Natural killer cell (primary cell): ENCODE results near the gene DOCK6. TPM values are rescaled to one million over a fixed set of nuclear protein-coding genes. Genes with fewer than 3 reads are reported as not detected.

ENCODE experiments used
- ATAC-seq, 3 donors: fragments of 150-1000 bp in 2 of 3; fragments of 200-7000 bp in 1 of 3; cut with Tn5 transposase; 1 replicate in 1 of 3; 2 replicates in 2 of 3; pipeline ENCODE4 v1.10.0; 2021; ENCODE audit warnings: mild to moderate bottlenecking in 2 of 3, moderate library complexity in 2 of 3
- DNase-seq, 2 donors: peaks; one replicate each; pipeline versions ENCODE4 v3.0.0 to v3.0.0-alpha.2; 2013 to 2021; ENCODE audit warnings: mixed read lengths in 1 of 2
- H3K27ac ChIP-seq: one replicate; pipeline ENCODE4 v1.5.1; 2013; ENCODE audit warnings: mild to moderate bottlenecking, low read length
- H3K27me3 ChIP-seq: one replicate; pipeline ENCODE4 v1.6.1; 2013; ENCODE audit warnings: low read length; ENCODE audit not compliant: control insufficient read depth, insufficient read depth
- H3K36me3 ChIP-seq: one replicate; pipeline ENCODE4 v1.6.1; 2013; ENCODE audit warnings: low read length; ENCODE audit not compliant: control insufficient read depth, insufficient read depth
- H3K4me1 ChIP-seq: one replicate; pipeline ENCODE4 v1.6.1; 2013; ENCODE audit warnings: low read length; ENCODE audit not compliant: control insufficient read depth, insufficient read depth
- H3K4me3 ChIP-seq: one replicate; pipeline ENCODE4 v1.5.1; 2013; ENCODE audit warnings: low read length
- H3K9me3 ChIP-seq: one replicate; pipeline ENCODE4 v1.6.1; 2013; ENCODE audit warnings: low read length; ENCODE audit not compliant: control insufficient read depth, insufficient read depth
- H3K27ac Mint-ChIP-seq, 2 donors: one replicate each; pipeline ENCODE4 v1.8.0; 2022; ENCODE audit warnings: mild to moderate bottlenecking in 2 of 2, mixed read lengths in 2 of 2, moderate library complexity in 1 of 2
- H3K27me3 Mint-ChIP-seq, 2 donors: one replicate each; pipeline ENCODE4 v1.8.0; 2022; ENCODE audit warnings: low read depth in 2 of 2, mixed read lengths in 2 of 2
- H3K36me3 Mint-ChIP-seq: one replicate; pipeline ENCODE4 v1.8.0; 2022; ENCODE audit warnings: mixed read lengths
- H3K4me1 Mint-ChIP-seq, 2 donors: one replicate each; pipeline ENCODE4 v1.8.0; 2022; ENCODE audit warnings: mixed read lengths in 2 of 2
- H3K4me3 Mint-ChIP-seq: one replicate; pipeline ENCODE4 v1.8.0; 2022; ENCODE audit warnings: mild to moderate bottlenecking, moderate library complexity, mixed read lengths
- H3K9me3 Mint-ChIP-seq, 2 donors: one replicate each; pipeline ENCODE4 v1.8.0; 2022; ENCODE audit warnings: mixed read lengths in 2 of 2
- CTCF ChIP-seq: fragments of 200-600 bp; IDR thresholded peaks from one replicate; pipeline ENCODE4 v1.8.0; 2022; ENCODE audit warnings: antibody characterized with exemption
- WGBS: methylation state at CpG from one replicate; pipeline ENCODE4 v1.1.7; 2013; ENCODE audit warnings: missing lambda C conversion rate; ENCODE audit not compliant: insufficient coverage; 5-methylcytosine and 5-hydroxymethylcytosine counted together
- intact Hi-C: fragments of 100-400 bp; cut with micrococcal nuclease; formaldehyde crosslinking; loops from one replicate; pipeline ENCODE4 v1.14.2; 2022
- total RNA-seq, 4 donors: library from RNA; stranded (reverse); fragments of 120-200 nt in 1 of 4; gene quantifications; one replicate each; pipeline versions ENCODE4 v1.2.3 to v1.2.4, GENCODE V29; 2013 to 2022

DOCK6 gene
- total RNA-seq, 3 donors from 2014 or later (not counting 1 experiment from before 2014, with no cell fraction given): 0.82 to 2.3 (median 0.86) TPM

- no peak overlapping the region for H3K27ac ChIP-seq
- intact Hi-C loops: no loop called here
- ATAC-seq (no peak), DNase-seq (no peak)
- TF ChIP-seq CTCF: no peak
- Mint-ChIP-seq H3K27ac (no peak overlapping the region), H3K36me3 (no peaks in the 10 kb centered on the region), H3K9me3 (no peaks in the 10 kb centered on the region), H3K4me3 (no peak overlapping the region), H3K27me3 (peaks cover 13 to 19% of the 10 kb centered on the region in 2 donors), H3K4me1 (no peaks in the 10 kb centered on the region)
- no peak overlapping the region for H3K4me3 ChIP-seq
- 53% methylated on average over 4 of the region's 6 CpGs for WGBS
- H3K9me3 ChIP-seq: peaks cover 2% of the 10 kb centered on the region
- H3K4me1 ChIP-seq: no peaks in the 10 kb centered on the region
- H3K36me3 ChIP-seq: no peaks in the 10 kb centered on the region
- peaks cover 21% of the 10 kb centered on the region for H3K27me3 ChIP-seq
These were observed 24.1 kb upstream of the DOCK6 start for GRCh38 chr19:11286312-11286974.

GRCh38 chr19:11284515-11284914 is 22.2 kb upstream of the DOCK6 start:
- H3K27me3 Mint-ChIP-seq: peaks cover 13 to 20% of the 10 kb centered on the region in 2 donors
- 93% methylated on average over 6 of the region's 6 CpGs for WGBS

GRCh38 chr19:11281356-11282049 is 19.2 kb upstream of the DOCK6 start:
- H3K36me3 Mint-ChIP-seq: no peaks in the 10 kb centered on the region
- TF ChIP-seq CTCF: no peak
- no peak overlapping the region for H3K4me3 Mint-ChIP-seq
- no peaks in the 10 kb centered on the region for H3K36me3 ChIP-seq
- H3K9me3 Mint-ChIP-seq: peaks cover 0 to 2% of the 10 kb centered on the region in 2 donors
- intact Hi-C loops: no loop called here
- H3K9me3 ChIP-seq: peaks cover 28% of the 10 kb centered on the region
- H3K27ac ChIP-seq: no peak overlapping the region
- 89% methylated on average over 11 of the region's 11 CpGs for WGBS
- DNase-seq (no peak), ATAC-seq (no peak)
- H3K4me1 ChIP-seq: peaks cover 25% of the 10 kb centered on the region
- peaks cover 0 to 21% of the 10 kb centered on the region in 2 donors for H3K27me3 Mint-ChIP-seq
- H3K4me1 Mint-ChIP-seq: peaks cover 9% of the 10 kb centered on the region in 2 donors
- H3K4me3 ChIP-seq: no peak overlapping the region
- H3K27ac Mint-ChIP-seq: no peak overlapping the region
- H3K27me3 ChIP-seq: peaks cover 34% of the 10 kb centered on the region

More at GRCh38 chr19:11284515-11284914, 22.2 kb upstream of the DOCK6 start:
- Mint-ChIP-seq H3K36me3 (no peaks in the 10 kb centered on the region), H3K4me3 (no peak overlapping the region), H3K9me3 (peaks cover 0 to 2% of the 10 kb centered on the region in 2 donors), H3K4me1 (peaks cover 4 to 5% of the 10 kb centered on the region in 2 donors), H3K27ac (no peak overlapping the region)
- no peak for TF ChIP-seq CTCF
- peaks cover 18% of the 10 kb centered on the region for H3K9me3 ChIP-seq
- intact Hi-C loops: no loop called here
- ATAC-seq: no peak
- no peak for DNase-seq
- no peak overlapping the region for H3K27ac ChIP-seq
- peaks cover 13% of the 10 kb centered on the region for H3K4me1 ChIP-seq
- H3K27me3 ChIP-seq: peaks cover 24% of the 10 kb centered on the region
- no peak overlapping the region for H3K4me3 ChIP-seq
- no peaks in the 10 kb centered on the region for H3K36me3 ChIP-seq
